GM12878 (cell line): Measurements from ENCODE around the gene POLG. TPM values are rescaled to one million over a fixed set of nuclear protein-coding genes. Genes with fewer than 3 reads are reported as not detected.

ENCODE experiments used
- ATAC-seq: fragments of 200-7000 bp; cut with Tn5 transposase; 3 replicates; pipeline ENCODE4 v1.9.1; 2020; ENCODE audit warnings: mild to moderate bottlenecking, moderate library complexity
- BruUV-seq: library from RNA; stranded (reverse); fragments of 400-500 nt; replicated peaks from 2 replicates; lab custom pipeline; 2021; lab: Mats Ljungman, UMichigan
- CTCF ChIA-PET: fragments of 300-600 bp; sonication (Branson Sonifier 250); formaldehyde crosslinking; extraction: SDS; loops from one replicate; lab custom pipeline; 2021; ENCODE audit warnings: inconsistent platforms; lab: Yijun Ruan, JAX
- POLR2A ChIA-PET: fragments of 350-600 bp; formaldehyde crosslinking; extraction: SDS; loops from one replicate; lab custom pipeline; 2021; ENCODE audit warnings: inconsistent platforms; lab: Charles Lee
- RAD21 ChIA-PET: fragments of 300-600 bp; sonication (Branson Sonifier 250); formaldehyde crosslinking; loops from one replicate; lab custom pipeline; 2023; ENCODE audit warnings: antibody characterized with exemption; ENCODE audit not compliant: unreplicated experiment; lab: Charles Lee
- SMC1A ChIA-PET: fragments of 300-600 bp; sonication (Branson Sonifier 250); formaldehyde crosslinking; loops from one replicate; lab custom pipeline; 2023; ENCODE audit not compliant: unreplicated experiment, uncharacterized antibody; lab: Charles Lee
- DNase-seq: peaks from one replicate; pipeline ENCODE4 v3.0.0-alpha.2; 2011; ENCODE audit warnings: low read depth, low spot score
- FAIRE-seq: peaks from 3 replicates; lab custom pipeline; 2011; peaks lifted over from hg19 to GRCh38; lab: Jason Lieb, UNC
- H2AFZ ChIP-seq: 2 replicates; pipeline ENCODE4 v1.6.0; 2011; ENCODE audit warnings: low read depth, low read length, control low read depth; ENCODE audit not compliant: control insufficient read depth
- H3K27ac ChIP-seq: 2 replicates; pipeline ENCODE4 v1.5.1; 2011; ENCODE audit warnings: control low read depth; ENCODE audit not compliant: control insufficient read depth, insufficient read depth
- H3K27me3 ChIP-seq, 2 experiments: replicated peaks in 1 of 2; 2 replicates each; pipeline versions ENCODE4 v1.6.0 to v1.6.1; 2011; ENCODE audit warnings: low read length in 1 of 2; ENCODE audit not compliant: control insufficient read depth in 2 of 2, insufficient read depth in 2 of 2
- H3K36me3 ChIP-seq, 2 experiments: 2 replicates each; pipeline ENCODE4 v1.5.1; 2011; ENCODE audit warnings: low read length in 1 of 2; ENCODE audit not compliant: control insufficient read depth in 2 of 2, insufficient read depth in 2 of 2
- H3K4me1 ChIP-seq: 2 replicates; pipeline ENCODE4 v1.6.1; 2011; ENCODE audit warnings: mild to moderate bottlenecking, low read length, moderate library complexity, mixed read lengths; ENCODE audit not compliant: control insufficient read depth, insufficient read depth
- H3K4me2 ChIP-seq: 2 replicates; pipeline ENCODE4 v1.6.0; 2011; ENCODE audit warnings: control low read depth; ENCODE audit not compliant: control insufficient read depth, insufficient read depth
- H3K4me3 ChIP-seq: fragments of 200-600 bp; sonication (generic); 2 replicates; pipeline ENCODE4 v1.5.1; 2016
- H3K79me2 ChIP-seq: 2 replicates; pipeline ENCODE4 v1.6.0; 2011; ENCODE audit warnings: low read length; ENCODE audit not compliant: control insufficient read depth, insufficient read depth
- H3K9ac ChIP-seq: 2 replicates; pipeline ENCODE4 v1.8.0; 2011; ENCODE audit warnings: low read length, control low read depth, mixed read lengths; ENCODE audit not compliant: control insufficient read depth, insufficient read depth
- H3K9me3 ChIP-seq: replicated peaks from 3 replicates; pipeline ENCODE4 v1.5.1; 2011; ENCODE audit warnings: mild to moderate bottlenecking, low read length; ENCODE audit not compliant: control insufficient read depth, insufficient read depth
- H4K20me1 ChIP-seq: 2 replicates; pipeline ENCODE4 v1.6.0; 2011; ENCODE audit not compliant: control insufficient read depth, insufficient read depth
- BACH1 ChIP-seq: fragments of 450-650 bp; IDR thresholded peaks from 2 replicates; pipeline ENCODE4 v1.6.1; 2017; ENCODE audit warnings: mild to moderate bottlenecking, borderline replicate concordance
- CEBPB ChIP-seq, 2 experiments: fragments of 150-350 bp in 1 of 2; IDR thresholded peaks; 2 replicates each; pipeline ENCODE4 v1.6.1; 2012 to 2014; ENCODE audit warnings: low read depth in 2 of 2, low read length in 2 of 2, borderline replicate concordance in 1 of 2, inconsistent platforms in 1 of 2
- CHD2 ChIP-seq: IDR thresholded peaks from 2 replicates; pipeline ENCODE4 v1.6.1; 2011; ENCODE audit warnings: low read depth, low read length, improper control_type of control experiment, borderline replicate concordance
- GATAD2B ChIP-seq: fragments of 450-650 bp; conservative IDR thresholded peaks from 2 replicates; pipeline ENCODE4 v1.6.1; 2017; ENCODE audit warnings: low read depth, mild to moderate bottlenecking, moderate library complexity
- HDAC2 ChIP-seq: fragments of 200-600 bp; sonication (generic); IDR thresholded peaks from 2 replicates; pipeline ENCODE4 v1.6.1; 2017
- IKZF1 ChIP-seq: fragments of 450-650 bp; conservative IDR thresholded peaks from 2 replicates; pipeline ENCODE4 v1.6.1; 2017; ENCODE audit warnings: antibody characterized with exemption, mild to moderate bottlenecking
- IKZF2 ChIP-seq, 2 experiments: fragments of 450-650 bp; IDR thresholded peaks; 2 replicates each; pipeline ENCODE4 v1.6.1; 2017; ENCODE audit warnings: mild to moderate bottlenecking in 2 of 2, moderate library complexity in 2 of 2
- KAT2A ChIP-seq: conservative IDR thresholded peaks from 2 replicates; pipeline ENCODE4 v1.6.1; 2011; ENCODE audit warnings: low read depth, low read length; ENCODE audit not compliant: control insufficient read depth
- MTA2 ChIP-seq: fragments of 450-650 bp; IDR thresholded peaks from 2 replicates; pipeline ENCODE4 v1.6.1; 2016; ENCODE audit warnings: low read depth, mild to moderate bottlenecking, moderate library complexity
- NFYA ChIP-seq: IDR thresholded peaks from 2 replicates; pipeline ENCODE4 v1.6.1; 2011; ENCODE audit warnings: low read depth, mild to moderate bottlenecking, low read length, improper control_type of control experiment, borderline replicate concordance
- PML ChIP-seq: IDR thresholded peaks from 2 replicates; pipeline ENCODE4 v1.6.1; 2012; ENCODE audit warnings: low read length, inconsistent platforms
- POLR2A ChIP-seq: IDR thresholded peaks from 2 replicates; pipeline ENCODE4 v1.6.1; 2011; ENCODE audit warnings: low read depth, mild to moderate bottlenecking, low read length
- RELA ChIP-seq: fragments of 450-650 bp; IDR thresholded peaks from 2 replicates; pipeline ENCODE4 v1.8.0; 2014; ENCODE audit warnings: borderline replicate concordance; ENCODE audit not compliant: partially characterized antibody
- TARDBP ChIP-seq: IDR thresholded peaks from 2 replicates; pipeline ENCODE4 v1.6.1; 2016; ENCODE audit warnings: borderline replicate concordance
- TCF7 ChIP-seq: IDR thresholded peaks from 2 replicates; pipeline ENCODE4 v1.6.1; 2014; ENCODE audit warnings: antibody characterized with exemption, borderline replicate concordance
- ZSCAN29 ChIP-seq: fragments of 450-650 bp; IDR thresholded peaks from 2 replicates; pipeline ENCODE4 v1.6.1; 2017; ENCODE audit warnings: mild to moderate bottlenecking, moderate library complexity
- WGBS: methylation state at CpG from one replicate; pipeline ENCODE4 v1.1.6; 2016; ENCODE audit warnings: low lambda C conversion rate; ENCODE audit not compliant: insufficient replicate concordance, insufficient coverage; ENCODE audit errors: missing lambda C conversion rate; 5-methylcytosine and 5-hydroxymethylcytosine counted together
- in situ Hi-C: fragments of 300-500 bp; cut with MboI; formaldehyde crosslinking; loops from 9 replicates; pipeline ENCODE4 v1.14.3; 2018; ENCODE audit warnings: mixed read lengths
- intact Hi-C: fragments of 100-400 bp; cut with micrococcal nuclease; formaldehyde crosslinking; loops from one replicate; pipeline ENCODE4 v1.14.2; 2022; ENCODE audit not compliant: unreplicated experiment
- polyA plus RNA-seq, 11 experiments: library from polyadenylated mRNA; depleted of rRNA in 4 of 11; unstranded in 6 of 11; stranded (reverse) in 5 of 11; fragments of >200 nt; fragmentation: Nextera tagmentation in 4 of 11; fragmentation: Illumina TruSeq in 1 of 11; extraction: Ambion mirVana in 4 of 11; extraction: Trizol in 1 of 11; gene quantifications; 1 replicate in 1 of 11; 2 replicates in 10 of 11; pipeline versions ENCODE4 v1.2.1 to v1.2.3, GENCODE V29; 2011 to 2016; ENCODE audit warnings: inconsistent platforms in 2 of 11, missing spikeins in 2 of 11, low read depth in 1 of 11
- total RNA-seq, 4 experiments: library from RNA; depleted of rRNA in 3 of 4; stranded (reverse); fragments of >200 nt in 3 of 4; fragmentation: Illumina TruSeq in 1 of 4; extraction: Trizol in 1 of 4; gene quantifications; 2 replicates each; pipeline versions ENCODE4 v1.2.1 to v1.2.3, GENCODE V29; 2013 to 2021
- TF ChIP-seq, protein P1 (sequence below): IDR thresholded peaks from 2 replicates; pipeline ENCODE4 v1.6.1; 2011; ENCODE audit warnings: borderline replicate concordance, low read depth, mild to moderate bottlenecking, moderate library complexity, mixed read lengths, low read length; ENCODE audit not compliant: insufficient read depth; ENCODE audit errors: extremely low read length

POLG gene
- total and polyA plus RNA-seq, 10 of the 15 experiments (the other 5 are each of a cell fraction or from before 2014, with no cell fraction given), result 14.8 to 71.1 (median 33.0) TPM

DNA sequence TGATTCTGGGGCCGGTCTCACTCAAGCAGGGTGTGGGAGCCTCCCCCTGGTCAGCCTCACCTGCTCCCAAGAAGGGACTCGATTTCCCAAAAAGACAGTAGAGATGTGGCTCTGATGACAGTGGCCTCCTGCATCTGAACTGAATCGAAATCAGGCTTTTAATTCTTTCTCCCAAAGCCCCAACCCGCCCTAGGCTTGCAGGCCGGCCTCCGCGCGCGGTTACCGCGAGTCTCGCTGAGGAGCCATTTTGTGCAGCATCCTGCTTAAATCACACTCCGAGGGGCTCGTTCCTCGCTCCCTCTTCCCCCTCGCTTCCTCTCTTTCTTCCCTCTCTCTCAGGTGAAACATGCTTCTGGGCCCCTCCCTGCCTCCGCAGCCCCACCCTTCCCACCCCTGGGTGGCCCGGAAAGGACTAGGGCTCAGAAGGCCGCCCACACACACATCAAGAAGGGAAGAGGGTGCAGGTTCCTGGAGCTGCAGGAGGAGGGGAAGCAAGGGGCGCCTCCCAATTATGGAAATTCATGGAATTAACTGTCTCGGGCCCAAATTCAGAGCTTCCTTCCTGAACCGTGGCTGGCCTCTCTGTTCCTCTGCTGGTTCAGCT, 30.9 kb upstream of the POLG start:
- in situ Hi-C loops (no loop called here), intact Hi-C loops (no loop called here)
- no peaks in the 10 kb centered on the region for H4K20me1 ChIP-seq
- SMC1A ChIA-PET, result no interaction called here
- no peaks in the 10 kb centered on the region for H3K36me3 ChIP-seq
- ATAC-seq, result no peak
- H3K27ac ChIP-seq, result no peak overlapping the region
- WGBS, result 36% methylated on average over 20 of the region's 22 CpGs
- no peaks in the 10 kb centered on the region for H3K9me3 ChIP-seq
- H2AFZ ChIP-seq, result no peak overlapping the region
- no peak for FAIRE-seq
- H3K9ac ChIP-seq, result no peak overlapping the region
- POLR2A ChIA-PET, result no interaction called here
- TF ChIP-seq TARDBP (no peak), NFYA (no peak), IKZF2 (IDR thresholded peaks at IDR 0.05) (no peak), TCF7 (no peak), RELA (no peak), IKZF1 (no peak), ZSCAN29 (no peak), HDAC2 (no peak), KAT2A (no peak), MTA2 (no peak), PML (no peak), CHD2 (no peak), GATAD2B (no peak), POLR2A (no peak), CEBPB (IDR thresholded peaks at IDR 0.05; ENCODE audit: borderline replicate concordance in 1 of 2, low read depth in 2 of 2, low read length in 2 of 2) (no peak), BACH1 (no peak)
- TF ChIP-seq, protein P1, sequence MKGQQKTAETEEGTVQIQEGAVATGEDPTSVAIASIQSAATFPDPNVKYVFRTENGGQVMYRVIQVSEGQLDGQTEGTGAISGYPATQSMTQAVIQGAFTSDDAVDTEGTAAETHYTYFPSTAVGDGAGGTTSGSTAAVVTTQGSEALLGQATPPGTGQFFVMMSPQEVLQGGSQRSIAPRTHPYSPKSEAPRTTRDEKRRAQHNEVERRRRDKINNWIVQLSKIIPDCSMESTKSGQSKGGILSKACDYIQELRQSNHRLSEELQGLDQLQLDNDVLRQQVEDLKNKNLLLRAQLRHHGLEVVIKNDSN, result no peak
- no peak overlapping the region for H3K4me3 ChIP-seq
- no peak overlapping the region for H3K4me2 ChIP-seq
- H3K79me2 ChIP-seq, result no peaks in the 10 kb centered on the region
- BruUV-seq, result no TSS peak
- H3K4me1 ChIP-seq, result no peaks in the 10 kb centered on the region
- CTCF ChIA-PET, result interaction anchor here (1.0 kb wide), 1 partner anchor 64 kb away, joined by 3 read pairs; no protein-coding TSS in a partner anchor
- RAD21 ChIA-PET, result no interaction called here
- no peak for DNase-seq
- peaks cover 27 to 36% of the 10 kb centered on the region in 2 experiments for H3K27me3 ChIP-seq
